Smooth muscle cell (in vitro differentiated cells): ENCODE data around the gene CRABP2. TPM values are rescaled to one million over a fixed set of nuclear protein-coding genes. Genes with fewer than 3 reads are reported as not detected.
A peak's percentile ranks its signal among the peaks of the same experiment; 100 is the strongest.

Experiments used
- DNase-seq: peaks from one replicate; lab custom pipeline; 2025; ENCODE audit not compliant: unreplicated experiment; lab: John Stamatoyannopoulos, UW
- H2AFZ ChIP-seq: fragments of 200-600 bp; sonication (generic); 2 replicates; pipeline ENCODE4 v1.6.0; 2016; ENCODE audit warnings: antibody characterized with exemption, low read depth, mild to moderate bottlenecking
- H3F3A ChIP-seq: fragments of 200-600 bp; sonication (generic); 2 replicates; pipeline ENCODE4 v1.6.0; 2017; ENCODE audit warnings: antibody characterized with exemption, low read depth
- H3K27ac ChIP-seq: fragments of 200-600 bp; sonication (generic); 2 replicates; pipeline ENCODE4 v1.5.1; 2016; ENCODE audit warnings: low read depth, mild to moderate bottlenecking
- H3K27me3 ChIP-seq: fragments of 200-600 bp; sonication (generic); 2 replicates; pipeline ENCODE4 v1.6.1; 2016; ENCODE audit warnings: low read depth, mild to moderate bottlenecking
- H3K36me3 ChIP-seq: fragments of 200-600 bp; sonication (generic); 2 replicates; pipeline ENCODE4 v1.5.1; 2016; ENCODE audit warnings: low read depth
- H3K4me1 ChIP-seq: fragments of 200-600 bp; sonication (generic); 2 replicates; pipeline ENCODE4 v1.5.1; 2016; ENCODE audit warnings: low read depth
- H3K4me2 ChIP-seq: fragments of 200-600 bp; sonication (generic); 2 replicates; pipeline ENCODE4 v1.6.0; 2016; ENCODE audit warnings: mild to moderate bottlenecking
- H3K4me3 ChIP-seq: fragments of 200-600 bp; sonication (generic); 2 replicates; pipeline ENCODE4 v1.5.1; 2016; ENCODE audit warnings: mild to moderate bottlenecking
- H3K79me2 ChIP-seq: fragments of 200-600 bp; sonication (generic); 2 replicates; pipeline ENCODE4 v1.6.0; 2016; ENCODE audit warnings: low read depth, mild to moderate bottlenecking
- H3K9ac ChIP-seq: fragments of 200-600 bp; sonication (generic); 2 replicates; pipeline ENCODE4 v1.6.0; 2016; ENCODE audit warnings: low read depth
- H3K9me3 ChIP-seq: fragments of 200-600 bp; sonication (generic); replicated peaks from 2 replicates; pipeline ENCODE4 v1.5.1; 2016; ENCODE audit warnings: low read depth
- H4K20me1 ChIP-seq: fragments of 200-600 bp; sonication (generic); 2 replicates; pipeline ENCODE4 v1.6.0; 2016; ENCODE audit warnings: low read depth
- WGBS: methylation state at CpG from one replicate; pipeline ENCODE4 v1.1.7; 2016; ENCODE audit warnings: low lambda C conversion rate; 5-methylcytosine and 5-hydroxymethylcytosine counted together
- polyA plus RNA-seq: library from polyadenylated mRNA; unstranded; fragments of >200 nt; fragmentation: Nextera tagmentation; extraction: Ambion mirVana; gene quantifications from 2 replicates; pipeline ENCODE4 v1.2.1, GENCODE V29; 2016
- total RNA-seq: library from RNA; depleted of rRNA; stranded (reverse); fragments of >200 nt; gene quantifications from 2 replicates; pipeline ENCODE4 v1.2.3, GENCODE V29; 2014
- TF ChIP-seq, protein P1 (sequence below): fragments of 200-600 bp; sonication (generic); IDR thresholded peaks from 2 replicates; pipeline ENCODE4 v1.5.1; 2017; ENCODE audit warnings: borderline replicate concordance, mild to moderate bottlenecking, antibody characterized with exemption; ENCODE audit not compliant: insufficient read depth, poor library complexity, severe bottlenecking

The CRABP2 gene
- total and polyA plus RNA-seq, 2 experiments from 2014 or later: 86.6 to 145 TPM

DNA sequence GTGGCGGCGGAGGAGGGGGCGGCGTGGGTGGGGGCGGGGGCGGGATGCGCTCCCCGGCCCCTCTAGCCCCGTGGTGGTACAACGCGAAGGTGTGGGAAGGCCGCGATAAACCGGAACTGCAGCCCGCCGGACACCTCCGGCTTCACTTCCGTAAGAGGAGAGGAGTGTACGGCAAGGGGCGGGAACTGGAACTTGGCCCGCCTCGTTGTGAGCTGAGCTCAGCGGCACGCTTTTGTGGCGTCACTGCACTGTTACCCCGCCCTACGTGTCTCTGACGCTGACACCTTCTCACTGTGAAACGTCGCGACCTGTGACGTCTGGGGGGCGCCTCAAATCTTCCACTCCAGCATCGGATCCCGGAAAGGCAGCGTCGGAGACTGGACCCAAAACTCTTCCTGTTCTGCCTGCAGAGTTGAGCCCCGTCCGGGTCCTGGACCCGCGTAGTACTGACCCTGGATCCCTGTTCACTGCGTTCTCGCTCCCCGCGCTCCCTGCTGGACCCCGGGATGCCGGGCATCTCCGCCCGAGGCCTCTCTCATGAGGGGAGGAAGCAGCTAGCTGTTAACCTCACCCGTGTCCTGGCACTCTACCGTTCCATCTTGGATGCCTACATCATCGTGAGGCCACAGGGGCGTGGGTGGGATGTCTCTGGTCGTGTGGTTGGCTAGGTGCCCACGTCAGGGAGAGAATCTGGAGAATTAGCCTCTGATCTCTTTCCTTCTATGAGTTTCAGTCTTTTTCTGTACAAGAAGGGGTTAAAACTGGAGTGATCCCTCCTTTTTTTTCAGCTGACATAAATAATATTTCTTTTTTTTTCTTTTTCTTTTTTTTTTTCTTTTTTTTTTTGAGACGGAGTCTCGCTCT, 23.4 kb upstream of the CRABP2 start, which contains the start of gene ISG20L2:
TSS of gene ISG20L2 (minus strand) at position 168 of the 864 bp plus-strand sequence. CDS start 1,114 bp downstream, outside the sequence.
- WGBS: 4% methylated on average over 53 of the region's 57 CpGs
- Histone ChIP-seq H3K4me2 (peak within 1 kb of the TSS; percentile 97), H3K4me3 (peak within 1 kb of the TSS; percentile 88), H2AFZ (peak within 1 kb of the TSS; percentile 83), H3K79me2 (peaks cover 46% of the 10 kb centered on the region), H4K20me1 (peaks cover 39% of the 10 kb centered on the region), H3K4me1 (peaks cover 31% of the 10 kb centered on the region), H3K36me3 (no peaks in the 10 kb centered on the region), H3K9ac (peak within 1 kb of the TSS; percentile 99), H3K27ac (peak within 1 kb of the TSS; percentile 99), H3K9me3 (no peaks in the 10 kb centered on the region), H3K27me3 (no peaks in the 10 kb centered on the region), H3F3A (peaks cover 6% of the 10 kb centered on the region)
- DNase-seq: peak; percentile 81
- TF ChIP-seq, protein P1, sequence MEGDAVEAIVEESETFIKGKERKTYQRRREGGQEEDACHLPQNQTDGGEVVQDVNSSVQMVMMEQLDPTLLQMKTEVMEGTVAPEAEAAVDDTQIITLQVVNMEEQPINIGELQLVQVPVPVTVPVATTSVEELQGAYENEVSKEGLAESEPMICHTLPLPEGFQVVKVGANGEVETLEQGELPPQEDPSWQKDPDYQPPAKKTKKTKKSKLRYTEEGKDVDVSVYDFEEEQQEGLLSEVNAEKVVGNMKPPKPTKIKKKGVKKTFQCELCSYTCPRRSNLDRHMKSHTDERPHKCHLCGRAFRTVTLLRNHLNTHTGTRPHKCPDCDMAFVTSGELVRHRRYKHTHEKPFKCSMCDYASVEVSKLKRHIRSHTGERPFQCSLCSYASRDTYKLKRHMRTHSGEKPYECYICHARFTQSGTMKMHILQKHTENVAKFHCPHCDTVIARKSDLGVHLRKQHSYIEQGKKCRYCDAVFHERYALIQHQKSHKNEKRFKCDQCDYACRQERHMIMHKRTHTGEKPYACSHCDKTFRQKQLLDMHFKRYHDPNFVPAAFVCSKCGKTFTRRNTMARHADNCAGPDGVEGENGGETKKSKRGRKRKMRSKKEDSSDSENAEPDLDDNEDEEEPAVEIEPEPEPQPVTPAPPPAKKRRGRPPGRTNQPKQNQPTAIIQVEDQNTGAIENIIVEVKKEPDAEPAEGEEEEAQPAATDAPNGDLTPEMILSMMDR: no peak

DNA sequence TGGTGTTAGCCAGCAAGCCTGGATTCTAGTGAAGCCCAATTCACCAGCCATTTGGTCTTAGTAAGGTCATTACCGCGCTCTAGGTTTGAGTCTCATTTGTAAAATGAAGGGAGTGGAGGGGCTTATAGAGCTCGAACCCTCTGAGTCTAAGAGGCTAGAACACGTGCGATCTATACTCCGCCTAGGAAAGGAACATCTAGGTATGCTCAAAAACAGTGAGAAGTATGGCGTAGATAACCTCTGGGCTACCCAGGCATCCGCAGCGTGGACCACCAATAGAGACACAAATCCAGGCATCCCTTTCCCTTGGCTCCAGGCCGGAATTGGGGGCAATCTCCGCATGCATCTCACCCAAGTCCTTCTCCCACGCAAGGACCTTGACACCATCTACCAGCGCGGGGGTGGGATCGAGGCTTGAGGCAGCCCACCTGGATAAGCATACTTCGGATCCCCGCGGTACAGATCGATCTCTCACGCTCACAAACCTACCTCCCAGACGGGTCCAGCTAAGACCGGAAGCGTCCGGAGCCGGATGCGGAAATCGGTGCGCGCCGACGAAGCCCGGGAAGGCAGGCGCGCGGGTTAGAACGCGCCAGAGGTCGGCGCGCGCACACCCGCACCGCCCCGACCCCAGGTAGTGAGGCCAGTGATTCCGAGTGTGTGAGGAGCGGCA, 22.7 kb upstream of the CRABP2 start, which contains the start of gene METTL25B:
TSS of gene METTL25B (plus strand) at position 544 of the 673 bp plus-strand sequence. CDS start 636 bp downstream, outside the sequence.
- peak within 1 kb of the TSS; percentile 99 for H3K9ac ChIP-seq
- H3K27me3 ChIP-seq: no peaks in the 10 kb centered on the region
- WGBS: under 1% methylated on average over 45 of the region's 46 CpGs
- H2AFZ ChIP-seq: peak within 1 kb of the TSS; percentile 83
- H3K79me2 ChIP-seq: peaks cover 53% of the 10 kb centered on the region
- no peaks in the 10 kb centered on the region for H3K36me3 ChIP-seq
- TF ChIP-seq, protein P1: no peak
- peaks cover 46% of the 10 kb centered on the region for H4K20me1 ChIP-seq
- H3K4me1 ChIP-seq: peaks cover 31% of the 10 kb centered on the region
- H3K4me3 ChIP-seq: peak within 1 kb of the TSS; percentile 88
- peak within 1 kb of the TSS; percentile 97 for H3K4me2 ChIP-seq
- H3K9me3 ChIP-seq: no peaks in the 10 kb centered on the region
- peak within 1 kb of the TSS; percentile 99 for H3K27ac ChIP-seq
- peaks cover 6% of the 10 kb centered on the region for H3F3A ChIP-seq
- DNase-seq: peak; percentile 81

DNA sequence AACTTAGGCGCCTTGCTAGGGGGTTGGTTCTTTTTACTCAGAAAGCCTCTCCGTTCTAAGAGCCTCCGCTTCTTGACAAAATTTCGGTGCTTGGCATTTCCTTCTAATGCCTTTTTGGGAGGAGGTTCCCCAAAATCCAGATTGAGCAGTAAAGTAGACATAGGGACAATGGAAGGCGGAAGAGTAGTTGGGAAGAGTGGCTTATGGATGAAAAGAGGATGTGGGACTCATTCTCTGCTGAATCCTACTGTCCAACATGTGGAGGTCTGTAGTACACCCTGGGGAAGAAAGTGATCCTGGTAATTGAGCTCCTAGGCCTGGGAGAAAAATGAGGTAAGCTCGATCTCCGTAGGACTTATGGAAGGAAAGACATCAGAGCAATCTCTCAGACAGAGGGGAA, 22.1 kb upstream of the CRABP2 start:
- peak overlapping the region; percentile 99 for H3K27ac ChIP-seq
- H3K4me3 ChIP-seq: peak overlapping the region; percentile 88
- H3K9me3 ChIP-seq: no peaks in the 10 kb centered on the region
- peaks cover 31% of the 10 kb centered on the region for H3K4me1 ChIP-seq
- H3K36me3 ChIP-seq: no peaks in the 10 kb centered on the region
- TF ChIP-seq, protein P1: no peak
- DNase-seq: no peak
- peaks cover 6% of the 10 kb centered on the region for H3F3A ChIP-seq
- H3K79me2 ChIP-seq: peaks cover 53% of the 10 kb centered on the region
- peak overlapping the region; percentile 97 for H3K4me2 ChIP-seq
- H3K9ac ChIP-seq: peak overlapping the region; percentile 99
- peaks cover 52% of the 10 kb centered on the region for H4K20me1 ChIP-seq
- 74% methylated on average over 7 of the region's 7 CpGs for WGBS
- H2AFZ ChIP-seq: no peak overlapping the region
- H3K27me3 ChIP-seq: no peaks in the 10 kb centered on the region
